Uterus (tissue), 2 donors: ENCODE data around the gene RHCE.

Source experiments
- POLR2A ChIP-seq, 2 donors: fragments of 450-650 bp; IDR thresholded peaks; one replicate each; pipeline ENCODE4 v1.6.1; 2016; ENCODE audit warnings: antibody characterized with exemption in 2 of 2, mild to moderate bottlenecking in 1 of 2, moderate library complexity in 1 of 2
- TF ChIP-seq, protein P1 (sequence below), 4 experiments: fragments of 200-600 bp in 2 of 4; fragments of 450-650 bp in 2 of 4; sonication (generic) in 2 of 4; IDR thresholded peaks; one replicate each; pipeline ENCODE4 v1.5.1; 2016 to 2019; ENCODE audit warnings: antibody characterized with exemption in 4 of 4, mild to moderate bottlenecking in 2 of 4, moderate library complexity in 1 of 4

DNA sequence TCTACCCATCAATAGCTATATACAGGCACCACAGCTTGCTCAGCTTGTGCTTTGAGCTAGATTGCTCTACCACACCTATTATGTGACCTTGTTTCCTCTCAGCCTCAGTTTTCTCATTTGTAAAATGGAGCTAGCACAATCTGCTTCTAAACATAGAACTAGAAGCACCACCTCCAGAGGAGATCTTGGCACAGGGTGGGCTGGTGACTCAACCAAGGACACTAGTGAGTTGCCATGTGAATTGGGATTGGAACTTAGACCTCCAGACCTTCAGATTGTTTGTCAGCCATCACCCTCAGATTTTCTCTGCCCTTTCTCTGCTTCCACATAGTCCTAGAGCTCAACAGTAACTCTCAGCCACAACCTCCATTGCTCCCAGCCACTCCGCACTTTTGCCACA, 7.1 kb upstream of the RHCE start:
- TF ChIP-seq, protein P1, sequence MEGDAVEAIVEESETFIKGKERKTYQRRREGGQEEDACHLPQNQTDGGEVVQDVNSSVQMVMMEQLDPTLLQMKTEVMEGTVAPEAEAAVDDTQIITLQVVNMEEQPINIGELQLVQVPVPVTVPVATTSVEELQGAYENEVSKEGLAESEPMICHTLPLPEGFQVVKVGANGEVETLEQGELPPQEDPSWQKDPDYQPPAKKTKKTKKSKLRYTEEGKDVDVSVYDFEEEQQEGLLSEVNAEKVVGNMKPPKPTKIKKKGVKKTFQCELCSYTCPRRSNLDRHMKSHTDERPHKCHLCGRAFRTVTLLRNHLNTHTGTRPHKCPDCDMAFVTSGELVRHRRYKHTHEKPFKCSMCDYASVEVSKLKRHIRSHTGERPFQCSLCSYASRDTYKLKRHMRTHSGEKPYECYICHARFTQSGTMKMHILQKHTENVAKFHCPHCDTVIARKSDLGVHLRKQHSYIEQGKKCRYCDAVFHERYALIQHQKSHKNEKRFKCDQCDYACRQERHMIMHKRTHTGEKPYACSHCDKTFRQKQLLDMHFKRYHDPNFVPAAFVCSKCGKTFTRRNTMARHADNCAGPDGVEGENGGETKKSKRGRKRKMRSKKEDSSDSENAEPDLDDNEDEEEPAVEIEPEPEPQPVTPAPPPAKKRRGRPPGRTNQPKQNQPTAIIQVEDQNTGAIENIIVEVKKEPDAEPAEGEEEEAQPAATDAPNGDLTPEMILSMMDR (IDR thresholded peaks at IDR 0.05), result no peak
- TF ChIP-seq POLR2A (IDR thresholded peaks at IDR 0.05), result no peak
